ENCODE measurements around the gene DCDC2C. TPM values are rescaled to one million over a fixed set of nuclear protein-coding genes. Genes with fewer than 3 reads are reported as not detected.

DCDC2C gene
- total RNA-seq, 1 donor from 2014 or later = not detected

GRCh38 chr2:3689998-3690748 is 13.2 kb upstream of the DCDC2C start:
- Mint-ChIP-seq H3K4me1 (no peaks in the 10 kb centered on the region), H3K36me3 (no peaks in the 10 kb centered on the region), H3K27me3 (ENCODE audit: insufficient read depth, low read depth) (peaks cover 9% of the 10 kb centered on the region), H3K4me3 (no peak overlapping the region), H3K9me3 (peaks cover 17% of the 10 kb centered on the region), H3K27ac (no peak overlapping the region)
- H3K4me2 ChIP-seq = no peak overlapping the region
- peaks cover 9% of the 10 kb centered on the region for H3K9me3 ChIP-seq (ENCODE audit: low read depth)
- no peak for TF ChIP-seq CTCF (IDR thresholded peaks at IDR 0.05)
- no peak for TF ChIP-seq EZH2 (IDR thresholded peaks at IDR 0.05)
- TF ChIP-seq EZH2phosphoT487 (IDR thresholded peaks at IDR 0.05) = no peak
- H4K20me1 ChIP-seq (ENCODE audit: low read depth) = no peaks in the 10 kb centered on the region
- H3K4me3 ChIP-seq = no peak overlapping the region
- H3F3A ChIP-seq (ENCODE audit: low read depth) = no peaks in the 10 kb centered on the region
- H3K27ac ChIP-seq = no peak overlapping the region
- H3K36me3 ChIP-seq = no peaks in the 10 kb centered on the region
- H3K79me2 ChIP-seq (ENCODE audit: low read depth) = no peaks in the 10 kb centered on the region
- H3K9ac ChIP-seq = no peak overlapping the region
- H3K27me3 ChIP-seq = no peaks in the 10 kb centered on the region
- DNase-seq (ENCODE audit: low spot score) = no peak
- no peaks in the 10 kb centered on the region for H3K4me1 ChIP-seq
- no peak overlapping the region for H2AFZ ChIP-seq (replicated peaks)

- Histone ChIP-seq H3K27ac (no peak overlapping the region), H3K79me2 (ENCODE audit: low read depth) (no peaks in the 10 kb centered on the region), H3K4me3 (no peak overlapping the region), H3K4me2 (no peak overlapping the region), H2AFZ (replicated peaks) (no peak overlapping the region), H3K9ac (no peak overlapping the region), H3K27me3 (no peaks in the 10 kb centered on the region), H3K9me3 (ENCODE audit: low read depth) (peaks cover 9% of the 10 kb centered on the region), H3F3A (ENCODE audit: low read depth) (no peaks in the 10 kb centered on the region), H3K4me1 (no peaks in the 10 kb centered on the region), H3K36me3 (no peaks in the 10 kb centered on the region), H4K20me1 (ENCODE audit: low read depth) (no peaks in the 10 kb centered on the region)
- no peak overlapping the region for H3K4me3 Mint-ChIP-seq
- no peaks in the 10 kb centered on the region for H3K4me1 Mint-ChIP-seq
- H3K27me3 Mint-ChIP-seq (ENCODE audit: insufficient read depth, low read depth) = peaks cover 6% of the 10 kb centered on the region
- no peak overlapping the region for H3K27ac Mint-ChIP-seq
- TF ChIP-seq CTCF (IDR thresholded peaks at IDR 0.05) (peak; percentile 77), EZH2phosphoT487 (IDR thresholded peaks at IDR 0.05) (no peak)
- H3K36me3 Mint-ChIP-seq = no peaks in the 10 kb centered on the region
- peaks cover 17% of the 10 kb centered on the region for H3K9me3 Mint-ChIP-seq
- peak; percentile 56 for DNase-seq (ENCODE audit: low spot score)
These were observed 11.0 kb upstream of the DCDC2C start for GRCh38 chr2:3692375-3692774.

GRCh38 chr2:3696545-3696944 is 6.8 kb upstream of the DCDC2C start:
- Histone ChIP-seq H3K4me2 (no peak overlapping the region), H3K79me2 (ENCODE audit: low read depth) (no peaks in the 10 kb centered on the region), H3K27me3 (no peaks in the 10 kb centered on the region), H3K36me3 (no peaks in the 10 kb centered on the region), H3K4me1 (no peaks in the 10 kb centered on the region), H4K20me1 (ENCODE audit: low read depth) (no peaks in the 10 kb centered on the region), H3F3A (ENCODE audit: low read depth) (no peaks in the 10 kb centered on the region), H3K9ac (no peak overlapping the region), H3K27ac (no peak overlapping the region), H2AFZ (replicated peaks) (no peak overlapping the region), H3K9me3 (ENCODE audit: low read depth) (no peaks in the 10 kb centered on the region), H3K4me3 (no peak overlapping the region)
- no peak overlapping the region for H3K27ac Mint-ChIP-seq
- H3K4me3 Mint-ChIP-seq = no peak overlapping the region
- H3K9me3 Mint-ChIP-seq = peaks cover 15% of the 10 kb centered on the region
- TF ChIP-seq EZH2phosphoT487 (IDR thresholded peaks at IDR 0.05) (no peak), CTCF (IDR thresholded peaks at IDR 0.05) (no peak), EZH2 (IDR thresholded peaks at IDR 0.05) (no peak)
- H3K27me3 Mint-ChIP-seq (ENCODE audit: insufficient read depth, low read depth) = peaks cover 9% of the 10 kb centered on the region
- no peaks in the 10 kb centered on the region for H3K36me3 Mint-ChIP-seq
- no peaks in the 10 kb centered on the region for H3K4me1 Mint-ChIP-seq
- no peak for DNase-seq (ENCODE audit: low spot score)

Data from neural progenitor cell (in vitro differentiated cells).